Fibroblast of lung (primary cell): ENCODE measurements around the gene RBM22.
A peak's percentile ranks its signal among the peaks of the same experiment; 100 is the strongest.

ENCODE experiments used
- CTCF ChIP-seq, 2 donors: IDR thresholded peaks in 1 of 2; conservative IDR thresholded peaks in 1 of 2; 1 replicate in 1 of 2; 2 replicates in 1 of 2; pipeline ENCODE4 v1.5.1; 2011 to 2012; ENCODE audit warnings: low read length in 2 of 2, control low read depth in 1 of 2, inconsistent platforms in 1 of 2, low read depth in 1 of 2, mild to moderate bottlenecking in 1 of 2
- EZH2 ChIP-seq: IDR thresholded peaks from 2 replicates; pipeline ENCODE4 v1.5.1; 2012; ENCODE audit warnings: low read length, control low read depth, mild to moderate bottlenecking; ENCODE audit errors: missing control alignments

GRCh38 chr5:150653145-150653761 lies 47.6 kb downstream of the RBM22 start:
- peak; percentile 52 to 60 for TF ChIP-seq CTCF (conservative IDR thresholded peaks at IDR 0.05 in 1 of 2, IDR thresholded peaks at IDR 0.05 in 1 of 2; ENCODE audit: low read depth in 1 of 2, low read length in 2 of 2)
- TF ChIP-seq EZH2: no peak
